SK-N-MC (cell line): ENCODE measurements around the gene DMXL2.

Experiments used
- EZH2 ChIP-seq: fragments of 200-600 bp; sonication (generic); IDR thresholded peaks from one replicate; pipeline ENCODE4 v1.6.1; 2017; ENCODE audit warnings: antibody characterized with exemption
- POLR2AphosphoS5 ChIP-seq: IDR thresholded peaks from 2 replicates; pipeline ENCODE4 v1.6.1; 2012; ENCODE audit warnings: mild to moderate bottlenecking, low read depth, low read length, borderline replicate concordance

DNA sequence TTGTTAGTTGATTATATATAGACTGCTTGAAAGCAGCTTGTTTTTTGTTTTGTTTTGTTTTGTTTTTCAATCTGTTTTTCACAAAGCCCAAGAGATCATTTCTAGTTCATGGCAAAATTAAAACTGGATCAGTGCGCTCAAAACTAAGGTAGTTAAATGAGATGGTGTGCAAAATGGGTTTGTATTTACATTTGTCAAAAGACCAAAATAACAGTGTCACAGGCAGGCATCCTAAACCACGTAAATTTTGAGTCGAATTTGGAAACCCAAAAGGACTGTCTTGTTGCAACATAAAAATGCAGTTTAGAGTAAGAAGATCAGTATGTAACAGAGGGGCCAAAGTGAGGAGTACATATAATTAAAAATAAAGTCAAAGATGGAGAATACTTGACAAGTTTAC, 2.4 kb downstream of the DMXL2 start:
- TF ChIP-seq POLR2AphosphoS5, result no peak
- no peak for TF ChIP-seq EZH2
